Loucy (cell line): ENCODE data around the gene DNAL4.

Source experiments
- EZH2phosphoT487 ChIP-seq: fragments of 200-600 bp; IDR thresholded peaks from 2 replicates; pipeline ENCODE4 v1.6.1; 2018; ENCODE audit warnings: antibody characterized with exemption, mild to moderate bottlenecking, moderate library complexity, borderline replicate concordance
- TF ChIP-seq, protein P1 (sequence below): fragments of 200-600 bp; sonication (generic); conservative IDR thresholded peaks from 2 replicates; pipeline ENCODE4 v1.5.1; 2014; ENCODE audit warnings: mild to moderate bottlenecking, antibody characterized with exemption, low read length

DNA sequence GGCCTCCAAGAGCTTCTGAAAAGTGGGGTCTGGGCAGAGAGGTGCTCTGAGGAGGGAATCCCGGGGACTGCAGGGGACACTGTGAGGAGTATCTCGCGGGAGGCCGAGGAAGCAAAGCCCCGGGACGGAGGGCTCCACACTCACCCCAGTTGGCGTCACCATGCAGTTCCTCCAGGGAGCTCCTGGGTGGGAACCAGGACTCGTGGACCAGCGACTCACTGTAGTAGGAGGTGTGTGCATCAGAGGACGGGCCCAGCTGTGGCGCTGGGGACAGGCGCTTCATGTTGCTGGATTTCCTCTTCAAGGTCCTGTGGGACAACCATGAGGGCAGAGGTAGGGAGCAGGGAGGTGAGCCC is 42.9 kb downstream of the DNAL4 start:
- TF ChIP-seq EZH2phosphoT487 = no peak
- TF ChIP-seq, protein P1, sequence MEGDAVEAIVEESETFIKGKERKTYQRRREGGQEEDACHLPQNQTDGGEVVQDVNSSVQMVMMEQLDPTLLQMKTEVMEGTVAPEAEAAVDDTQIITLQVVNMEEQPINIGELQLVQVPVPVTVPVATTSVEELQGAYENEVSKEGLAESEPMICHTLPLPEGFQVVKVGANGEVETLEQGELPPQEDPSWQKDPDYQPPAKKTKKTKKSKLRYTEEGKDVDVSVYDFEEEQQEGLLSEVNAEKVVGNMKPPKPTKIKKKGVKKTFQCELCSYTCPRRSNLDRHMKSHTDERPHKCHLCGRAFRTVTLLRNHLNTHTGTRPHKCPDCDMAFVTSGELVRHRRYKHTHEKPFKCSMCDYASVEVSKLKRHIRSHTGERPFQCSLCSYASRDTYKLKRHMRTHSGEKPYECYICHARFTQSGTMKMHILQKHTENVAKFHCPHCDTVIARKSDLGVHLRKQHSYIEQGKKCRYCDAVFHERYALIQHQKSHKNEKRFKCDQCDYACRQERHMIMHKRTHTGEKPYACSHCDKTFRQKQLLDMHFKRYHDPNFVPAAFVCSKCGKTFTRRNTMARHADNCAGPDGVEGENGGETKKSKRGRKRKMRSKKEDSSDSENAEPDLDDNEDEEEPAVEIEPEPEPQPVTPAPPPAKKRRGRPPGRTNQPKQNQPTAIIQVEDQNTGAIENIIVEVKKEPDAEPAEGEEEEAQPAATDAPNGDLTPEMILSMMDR = no peak
